Aorta (tissue), 5 donors: Measurements from ENCODE around the gene RANBP3. TPM values are rescaled to one million over a fixed set of nuclear protein-coding genes. Genes with fewer than 3 reads are reported as not detected.

Source experiments
- ATAC-seq: fragments of 200-7000 bp; cut with Tn5 transposase; one replicate; pipeline ENCODE4 v1.9.1; 2022; ENCODE audit warnings: moderate library complexity; ENCODE audit not compliant: low FRiP score
- DNase-seq, 2 donors: peaks; one replicate each; pipeline ENCODE4 v3.0.0-alpha.2; 2020
- H3K27ac ChIP-seq, 2 donors: one replicate each; pipeline ENCODE4 v1.5.1; 2013; ENCODE audit warnings: low read length in 2 of 2, mild to moderate bottlenecking in 2 of 2, moderate library complexity in 2 of 2, control low read depth in 1 of 2, inconsistent platforms in 1 of 2, low read depth in 1 of 2
- H3K27me3 ChIP-seq, 2 donors: one replicate each; pipeline ENCODE4 v1.6.1; 2013; ENCODE audit warnings: control low read depth in 1 of 2, low read length in 1 of 2, mild to moderate bottlenecking in 1 of 2, moderate library complexity in 1 of 2; ENCODE audit not compliant: insufficient read depth in 2 of 2, control insufficient read depth in 1 of 2
- H3K36me3 ChIP-seq, 2 donors: one replicate each; pipeline ENCODE4 v1.6.1; 2013; ENCODE audit warnings: control low read depth in 1 of 2, low read length in 1 of 2, mild to moderate bottlenecking in 1 of 2; ENCODE audit not compliant: insufficient read depth in 2 of 2, control insufficient read depth in 1 of 2
- H3K4me1 ChIP-seq, 2 donors: one replicate each; pipeline ENCODE4 v1.6.1; 2013; ENCODE audit warnings: low read length in 2 of 2, control low read depth in 1 of 2, mild to moderate bottlenecking in 1 of 2, moderate library complexity in 1 of 2; ENCODE audit not compliant: insufficient read depth in 2 of 2, control insufficient read depth in 1 of 2
- H3K4me3 ChIP-seq, 2 donors: one replicate each; pipeline ENCODE4 v1.5.1; 2013; ENCODE audit warnings: low read length in 2 of 2, control low read depth in 1 of 2, mild to moderate bottlenecking in 1 of 2
- H3K9me3 ChIP-seq: one replicate; pipeline ENCODE4 v1.6.1; 2013; ENCODE audit warnings: mild to moderate bottlenecking, low read length; ENCODE audit not compliant: control insufficient read depth
- WGBS, 2 donors: extraction: QIAGEN DNeasy Blood & Tissue Kit; methylation state at CpG; one replicate each; pipeline ENCODE4 v1.1.7; 2013; 5-methylcytosine and 5-hydroxymethylcytosine counted together
- intact Hi-C, 2 donors: fragments of 100-400 bp; cut with DNase I; formaldehyde crosslinking; loops; one replicate each; pipeline versions ENCODE4 v1.14.2 to v1.15.0; 2022
- polyA plus RNA-seq, 2 donors: library from polyadenylated mRNA; stranded (reverse); fragments of 200-250 nt; gene quantifications; one replicate each; pipeline ENCODE4 v1.2.3, GENCODE V29; 2013
- total RNA-seq, 2 donors: library from RNA; stranded (reverse); fragmentation: NEBNext Ultra II Directional; extraction: Animal tissue kit (Norgen Biotek cat#: 25700); gene quantifications; one replicate each; pipeline ENCODE4 v1.2.1, GENCODE V29; 2021
- donor health status: healthy with polysubstance abuse.
- donor health status: Bipolar disorder and iron deficiency.
- donor health status: DM: no; HTN: no; CAD: no.
- donor health status: DM: no; HTN: no; CAD: no.
- donor health status: DM: yes; HTN: yes; CAD: no.

Gene RANBP3
- total and polyA plus RNA-seq, 4 donors, result 19.5 to 63.2 (median 50.6) TPM

DNA sequence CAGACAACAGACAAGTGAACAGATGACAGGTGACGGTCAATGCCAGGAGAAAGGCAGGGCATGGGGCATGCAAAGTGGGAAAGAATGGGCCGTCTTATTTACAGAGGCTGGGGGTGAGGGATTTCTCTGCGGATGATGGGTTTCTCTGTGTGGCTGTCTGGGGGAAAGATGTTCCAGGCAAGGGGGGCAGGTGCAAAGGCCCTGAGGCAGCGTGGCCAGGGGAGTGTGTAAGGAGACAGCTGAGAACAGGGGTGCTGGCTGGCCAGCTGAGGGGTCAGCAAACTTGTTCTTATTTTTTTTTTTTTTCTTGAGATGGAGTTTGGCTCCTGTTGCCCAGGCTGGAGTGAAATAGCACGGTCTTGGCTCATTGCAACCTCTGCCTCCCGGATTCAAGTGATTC lies 21.8 kb upstream of the RANBP3 start:
- ATAC-seq (no peak), DNase-seq (no peak)
- no peaks in the 10 kb centered on the region for H3K9me3 ChIP-seq
- H3K4me3 ChIP-seq, result no peak overlapping the region
- peaks cover 0 to 1% of the 10 kb centered on the region in 2 donors for H3K36me3 ChIP-seq
- no peaks in the 10 kb centered on the region for H3K27me3 ChIP-seq
- no peak overlapping the region for H3K27ac ChIP-seq
- intact Hi-C loops, result no loop called here
- WGBS, 2 donors, result 96% methylated on average over 6 of the region's 6 CpGs
- no peaks in the 10 kb centered on the region for H3K4me1 ChIP-seq

- WGBS, 2 donors, result 78% methylated on average over 17 of the region's 17 CpGs
- intact Hi-C loops, result no loop called here
- Histone ChIP-seq H3K36me3 (no peaks in the 10 kb centered on the region), H3K9me3 (no peaks in the 10 kb centered on the region), H3K27me3 (no peaks in the 10 kb centered on the region), H3K4me1 (no peaks in the 10 kb centered on the region), H3K4me3 (no peak overlapping the region), H3K27ac (no peak overlapping the region)
- ATAC-seq (no peak), DNase-seq (no peak)
These were observed 19.4 kb upstream of the RANBP3 start for GRCh38 chr19:5997371-5997770.

- 91 to 92% methylated on average over 37 of the region's 37 CpGs for WGBS, 2 donors
- Histone ChIP-seq H3K27me3 (no peaks in the 10 kb centered on the region), H3K36me3 (no peaks in the 10 kb centered on the region), H3K4me3 (no peak overlapping the region), H3K9me3 (no peaks in the 10 kb centered on the region), H3K4me1 (no peaks in the 10 kb centered on the region), H3K27ac (no peak overlapping the region)
- DNase-seq (no peak), ATAC-seq (no peak)
- intact Hi-C loops, result no loop called here
These were observed 18.8 kb upstream of the RANBP3 start for GRCh38 chr19:5996623-5997320.

- H3K27ac ChIP-seq, result no peak overlapping the region
- H3K4me3 ChIP-seq, result no peak overlapping the region
- WGBS, 2 donors, result 90 to 92% methylated on average over 26 of the region's 26 CpGs
- intact Hi-C loops, result no loop called here
- ATAC-seq (no peak), DNase-seq (no peak)
- no peaks in the 10 kb centered on the region for H3K9me3 ChIP-seq
- no peaks in the 10 kb centered on the region for H3K36me3 ChIP-seq
- no peaks in the 10 kb centered on the region for H3K27me3 ChIP-seq
- no peaks in the 10 kb centered on the region for H3K4me1 ChIP-seq
These were observed 18.2 kb upstream of the RANBP3 start for GRCh38 chr19:5996102-5996501.

- Histone ChIP-seq H3K9me3 (no peaks in the 10 kb centered on the region), H3K36me3 (no peaks in the 10 kb centered on the region), H3K27me3 (no peaks in the 10 kb centered on the region), H3K4me3 (no peak overlapping the region), H3K27ac (no peak overlapping the region), H3K4me1 (no peaks in the 10 kb centered on the region)
- ATAC-seq, result no peak
- DNase-seq, result no peak
- WGBS, 2 donors, result 94 to 96% methylated on average over 16 of the region's 16 CpGs
- intact Hi-C loops, result no loop called here
These were observed 17.7 kb upstream of the RANBP3 start for GRCh38 chr19:5995606-5996005.

DNA sequence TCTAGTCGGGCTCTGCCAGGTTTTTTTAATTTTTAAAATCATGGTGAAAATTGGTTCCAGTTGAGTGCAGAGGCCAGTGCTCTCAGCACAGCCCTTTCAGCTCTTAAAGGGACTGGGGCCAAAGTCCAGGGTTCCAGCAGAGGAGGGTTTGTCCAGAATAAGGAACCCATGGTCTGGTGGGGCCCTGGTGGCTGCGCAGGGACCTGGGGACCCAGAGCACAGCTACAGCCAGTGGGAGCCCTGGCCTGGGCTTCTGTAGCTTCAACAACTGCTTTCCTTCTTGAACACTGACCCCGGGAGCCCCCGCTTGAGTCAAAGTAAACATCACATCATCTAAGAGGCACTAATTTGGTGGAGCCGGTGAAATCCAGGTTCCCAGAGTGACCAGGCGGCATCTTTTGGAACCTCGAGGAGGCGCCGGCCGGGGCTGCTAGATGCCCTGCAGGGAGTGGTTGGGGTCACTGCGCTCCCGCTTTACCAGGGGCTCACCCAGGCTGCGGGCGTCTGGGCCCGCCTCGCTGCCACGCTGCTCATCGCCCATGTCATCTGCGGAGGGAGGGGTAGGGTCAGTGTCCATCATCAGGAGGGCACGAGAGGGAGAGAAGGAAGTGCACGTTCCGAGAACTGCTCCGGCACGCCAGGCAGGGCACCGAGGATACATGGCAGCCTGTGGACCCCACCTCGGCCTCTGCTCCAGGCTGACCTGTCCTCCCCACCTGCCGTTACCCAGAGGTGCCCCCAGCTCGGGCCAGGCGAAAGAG lies 16.6 kb upstream of the RANBP3 start:
- intact Hi-C loops, result no loop called here
- no peak overlapping the region for H3K4me3 ChIP-seq
- DNase-seq (no peak), ATAC-seq (no peak)
- H3K4me1 ChIP-seq, result no peaks in the 10 kb centered on the region
- no peaks in the 10 kb centered on the region for H3K36me3 ChIP-seq
- no peak overlapping the region for H3K27ac ChIP-seq
- no peaks in the 10 kb centered on the region for H3K27me3 ChIP-seq
- H3K9me3 ChIP-seq, result no peaks in the 10 kb centered on the region
- 89 to 93% methylated on average over 29 of the region's 29 CpGs for WGBS, 2 donors

DNA sequence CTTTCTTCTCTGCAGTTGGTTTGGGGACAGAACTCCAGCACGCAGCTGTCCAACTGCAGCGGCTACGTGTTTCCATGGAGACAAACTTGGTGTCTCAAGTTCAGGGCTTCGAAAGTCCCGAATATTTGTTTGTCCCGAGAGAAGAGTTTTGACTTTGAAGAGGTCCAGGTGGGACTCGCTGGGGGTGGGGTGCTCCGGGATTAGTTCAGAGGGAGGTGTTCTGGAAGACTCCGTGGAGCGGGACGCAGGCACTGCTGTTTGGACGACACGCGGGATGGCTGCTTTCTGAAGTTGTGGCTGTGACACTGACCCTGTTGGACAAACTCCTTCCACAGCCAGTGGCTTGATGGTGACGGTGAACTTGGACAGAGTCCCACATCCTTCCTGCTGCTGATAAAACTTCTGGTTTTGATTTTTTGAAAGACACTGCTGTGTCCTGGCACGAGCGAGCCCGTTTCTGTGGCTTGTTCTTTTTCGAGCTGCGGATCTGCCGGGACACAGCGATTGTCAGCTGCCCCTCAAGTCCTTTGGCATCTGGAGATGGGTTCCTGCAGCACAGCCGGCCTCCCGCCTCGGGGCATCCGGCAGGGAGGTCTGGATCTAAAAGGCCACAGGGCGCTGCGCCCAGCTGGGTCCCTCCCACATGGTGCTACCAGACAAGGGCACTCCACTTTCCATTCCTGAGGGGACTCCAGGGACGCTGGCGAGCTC lies 15.9 kb upstream of the RANBP3 start:
- Histone ChIP-seq H3K4me3 (no peak overlapping the region), H3K27ac (no peak overlapping the region), H3K36me3 (no peaks in the 10 kb centered on the region), H3K27me3 (no peaks in the 10 kb centered on the region), H3K4me1 (no peaks in the 10 kb centered on the region), H3K9me3 (no peaks in the 10 kb centered on the region)
- 73 to 75% methylated on average over 30 of the region's 30 CpGs for WGBS, 2 donors
- intact Hi-C loops, result no loop called here
- ATAC-seq, result no peak
- DNase-seq, result no peak

- no peaks in the 10 kb centered on the region for H3K4me1 ChIP-seq
- H3K27me3 ChIP-seq, result no peaks in the 10 kb centered on the region
- ATAC-seq, result no peak
- intact Hi-C loops, result no loop called here
- H3K9me3 ChIP-seq, result no peaks in the 10 kb centered on the region
- WGBS, 2 donors, result 85 to 88% methylated on average over 13 of the region's 13 CpGs
- DNase-seq, result no peak
- no peaks in the 10 kb centered on the region for H3K36me3 ChIP-seq
- no peak overlapping the region for H3K27ac ChIP-seq
- H3K4me3 ChIP-seq, result no peak overlapping the region
These were observed 15.3 kb upstream of the RANBP3 start for GRCh38 chr19:5993201-5993600.
